AG04450 (cell line): ENCODE data around the gene ALG14. TPM values are rescaled to one million over a fixed set of nuclear protein-coding genes. Genes with fewer than 3 reads are reported as not detected.

Experiments used
- CTCF ChIA-PET: fragments of 300-600, 350-600 bp; formaldehyde crosslinking; extraction: SDS; loops from one replicate; lab custom pipeline; 2022; ENCODE audit warnings: antibody characterized with exemption, inconsistent platforms; lab: Charles Lee
- POLR2A ChIA-PET: fragments of 350-600 bp; formaldehyde crosslinking; extraction: SDS; loops from one replicate; lab custom pipeline; 2021; ENCODE audit warnings: antibody characterized with exemption, inconsistent platforms; lab: Yijun Ruan, JAX
- DNase-seq: peaks from one replicate; pipeline ENCODE4 v3.0.0-alpha.2; 2011; ENCODE audit warnings: low read depth, low spot score
- H3K27ac ChIP-seq: one replicate; pipeline ENCODE4 v1.5.1; 2012; ENCODE audit warnings: low read depth, low read length, control low read depth
- H3K27me3 ChIP-seq: one replicate; pipeline ENCODE4 v1.6.0; 2012; ENCODE audit warnings: low read length; ENCODE audit not compliant: control insufficient read depth, insufficient read depth
- H3K4me3 ChIP-seq: 2 replicates; pipeline ENCODE4 v1.5.1; 2011; ENCODE audit warnings: mild to moderate bottlenecking, low read depth, low read length, control low read depth
- H3K9me3 ChIP-seq: 2 replicates; pipeline ENCODE4 v1.5.1; 2012; ENCODE audit warnings: low read length; ENCODE audit not compliant: control insufficient read depth, insufficient read depth
- CTCF ChIP-seq: IDR thresholded peaks from 2 replicates; pipeline ENCODE4 v1.5.1; 2011; ENCODE audit warnings: low read depth, low read length, control low read depth, inconsistent platforms
- polyA plus RNA-seq: library from polyadenylated mRNA; depleted of rRNA; stranded (reverse); fragments of >200 nt; gene quantifications from 2 replicates; pipeline ENCODE4 v1.2.3, GENCODE V29; 2011

Gene ALG14
- polyA plus RNA-seq, 1 experiment = 3.1 TPM

DNA sequence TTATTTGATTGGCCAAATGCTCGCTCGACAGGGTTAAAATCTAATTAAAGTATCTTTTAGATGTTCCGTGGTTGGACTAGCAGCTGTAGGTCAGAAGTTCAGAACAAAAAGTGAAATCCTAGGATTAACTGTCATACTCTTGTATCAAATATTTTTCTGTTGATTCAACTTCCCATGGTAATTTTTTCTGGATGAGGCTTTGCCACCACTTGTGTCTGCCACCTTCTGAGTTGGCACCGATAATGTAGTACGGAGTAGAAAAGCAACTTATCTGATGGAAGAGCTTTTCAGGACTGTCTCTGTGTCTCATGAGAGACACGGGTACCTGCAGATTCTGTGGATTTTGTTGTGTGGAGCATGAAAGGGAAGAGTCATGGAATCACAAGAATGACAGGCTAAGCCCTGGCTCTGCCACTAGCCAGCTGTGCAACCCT is 101.2 kb downstream of the ALG14 start:
- H3K9me3 ChIP-seq = peaks cover 2% of the 10 kb centered on the region; the same call in 1 of the 2 replicates
- no peak overlapping the region for H3K4me3 ChIP-seq
- H3K27ac ChIP-seq = no peak overlapping the region
- DNase-seq = no peak
- no peak for TF ChIP-seq CTCF
- H3K27me3 ChIP-seq = no peaks in the 10 kb centered on the region
- CTCF ChIA-PET = interaction anchor here (0.5 to 1.5 kb wide), 4 partner anchors 10 to 262 kb away, joined by 3 to 5 read pairs (median 4); no protein-coding TSS in a partner anchor
- POLR2A ChIA-PET = interaction anchor here (0.6 kb wide), 1 partner anchor 41 kb away, joined by 3 read pairs; no protein-coding TSS in a partner anchor

GRCh38 chr1:94970783-94971182 is 102.0 kb downstream of the ALG14 start:
- no peak overlapping the region for H3K4me3 ChIP-seq
- POLR2A ChIA-PET = no interaction called here
- no peaks in the 10 kb centered on the region for H3K27me3 ChIP-seq
- peak overlapping the region; percentile 49 for H3K27ac ChIP-seq
- no peak for DNase-seq
- TF ChIP-seq CTCF = no peak
- peaks cover 2% of the 10 kb centered on the region; the same call in 1 of the 2 replicates for H3K9me3 ChIP-seq
- CTCF ChIA-PET = interaction anchor here (1.5 kb wide), 1 partner anchor 117 kb away, joined by 5 read pairs; no protein-coding TSS in a partner anchor

DNA sequence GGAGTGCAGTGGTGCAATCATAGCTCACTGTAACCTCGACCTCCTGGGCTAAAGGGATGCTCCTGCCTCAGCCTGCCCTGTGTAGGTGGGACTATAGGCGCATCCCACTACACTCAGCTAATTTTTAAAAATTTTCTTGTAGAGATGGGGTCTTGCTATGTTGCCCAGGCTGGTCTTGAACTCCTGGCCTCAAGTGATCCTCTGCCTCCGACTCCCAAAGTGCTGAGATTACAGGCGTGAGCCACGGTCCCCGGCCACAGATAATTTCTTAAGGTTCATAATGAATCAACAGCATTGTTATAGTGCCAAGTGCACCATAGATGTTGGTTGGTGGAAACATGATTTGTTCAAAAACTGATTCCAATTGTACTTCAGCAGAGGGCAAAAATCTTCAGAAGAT is 103.6 kb downstream of the ALG14 start:
- Histone ChIP-seq H3K27ac (no peak overlapping the region), H3K9me3 (no peaks in the 10 kb centered on the region), H3K4me3 (no peak overlapping the region), H3K27me3 (no peaks in the 10 kb centered on the region)
- ChIA-PET POLR2A (no interaction called here), CTCF (no interaction called here)
- no peak for TF ChIP-seq CTCF
- no peak for DNase-seq

DNA sequence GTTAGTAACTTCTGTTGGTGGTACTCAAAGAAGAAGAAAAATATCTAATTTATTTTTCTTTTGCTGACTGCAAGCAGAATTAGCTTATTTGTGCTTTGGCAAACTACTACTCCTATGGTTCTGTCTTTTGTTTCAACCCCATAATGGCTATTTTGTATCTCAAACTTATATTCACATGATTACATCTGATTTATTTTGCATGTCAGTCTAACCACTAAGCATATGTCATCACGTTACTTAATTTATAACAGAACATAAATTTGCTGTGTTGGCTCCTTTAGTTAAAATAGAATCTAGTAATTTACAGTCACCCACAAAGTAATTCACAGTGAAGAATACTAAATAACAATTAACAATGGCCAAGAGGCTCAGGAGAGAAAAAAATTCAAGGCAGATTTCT is 106.7 kb downstream of the ALG14 start:
- no peak overlapping the region for H3K27ac ChIP-seq
- no peaks in the 10 kb centered on the region for H3K27me3 ChIP-seq
- H3K4me3 ChIP-seq = no peak overlapping the region
- no peak for TF ChIP-seq CTCF
- no peak for DNase-seq
- H3K9me3 ChIP-seq = no peaks in the 10 kb centered on the region
- CTCF ChIA-PET = interaction anchor here (0.7 to 1.8 kb wide), 2 partner anchors 77 to 484 kb away, joined by 3 to 4 read pairs; no protein-coding TSS in a partner anchor
- POLR2A ChIA-PET = no interaction called here

- H3K4me3 ChIP-seq = no peak overlapping the region
- H3K27me3 ChIP-seq = no peaks in the 10 kb centered on the region
- H3K9me3 ChIP-seq = no peaks in the 10 kb centered on the region
- TF ChIP-seq CTCF = no peak
- H3K27ac ChIP-seq = no peak overlapping the region
- POLR2A ChIA-PET = no interaction called here
- DNase-seq = no peak
- CTCF ChIA-PET = interaction anchor here (1.1 kb wide), 1 partner anchor 109 kb away, joined by 4 read pairs; no protein-coding TSS in a partner anchor
These were observed 108.9 kb downstream of the ALG14 start for GRCh38 chr1:94963864-94964263.
